Measurements from ENCODE around the gene MTTP. TPM values are rescaled to one million over a fixed set of nuclear protein-coding genes. Genes with fewer than 3 reads are reported as not detected.

The MTTP gene
- total RNA-seq, 1 donor from 2014 or later: 0.26 TPM

- no peaks in the 10 kb centered on the region for H3K9me3 Mint-ChIP-seq (ENCODE audit: unreplicated experiment)
- H3K27me3 Mint-ChIP-seq (ENCODE audit: unreplicated experiment): no peaks in the 10 kb centered on the region
- H3K36me3 Mint-ChIP-seq (ENCODE audit: low read depth, unreplicated experiment): no peaks in the 10 kb centered on the region
- DNase-seq (ENCODE audit: low spot score): no peak
- no peak overlapping the region for H3K27ac Mint-ChIP-seq (ENCODE audit: unreplicated experiment)
- no peak for TF ChIP-seq CTCF (IDR thresholded peaks at IDR 0.05; ENCODE audit: unreplicated experiment)
- H3K4me1 Mint-ChIP-seq (ENCODE audit: unreplicated experiment): peaks cover under 1% of the 10 kb centered on the region
- H3K4me3 Mint-ChIP-seq (ENCODE audit: unreplicated experiment): no peak overlapping the region
These were observed 17.1 kb downstream of the MTTP start for GRCh38 chr4:99591757-99592156.

- no peaks in the 10 kb centered on the region for H3K36me3 Mint-ChIP-seq (ENCODE audit: low read depth, unreplicated experiment)
- TF ChIP-seq CTCF (IDR thresholded peaks at IDR 0.05; ENCODE audit: unreplicated experiment): no peak
- H3K27me3 Mint-ChIP-seq (ENCODE audit: unreplicated experiment): peaks cover 1% of the 10 kb centered on the region
- no peak overlapping the region for H3K4me3 Mint-ChIP-seq (ENCODE audit: unreplicated experiment)
- no peak overlapping the region for H3K27ac Mint-ChIP-seq (ENCODE audit: unreplicated experiment)
- no peaks in the 10 kb centered on the region for H3K9me3 Mint-ChIP-seq (ENCODE audit: unreplicated experiment)
- no peak for DNase-seq (ENCODE audit: low spot score)
- peaks cover 3% of the 10 kb centered on the region for H3K4me1 Mint-ChIP-seq (ENCODE audit: unreplicated experiment)
These were observed 19.4 kb downstream of the MTTP start for GRCh38 chr4:99593781-99594641.

GRCh38 chr4:99594818-99595217 is 20.2 kb downstream of the MTTP start:
- peaks cover 3% of the 10 kb centered on the region for H3K4me1 Mint-ChIP-seq (ENCODE audit: unreplicated experiment)
- no peak for TF ChIP-seq CTCF (IDR thresholded peaks at IDR 0.05; ENCODE audit: unreplicated experiment)
- H3K27me3 Mint-ChIP-seq (ENCODE audit: unreplicated experiment): peaks cover 1% of the 10 kb centered on the region
- no peak for DNase-seq (ENCODE audit: low spot score)
- H3K27ac Mint-ChIP-seq (ENCODE audit: unreplicated experiment): no peak overlapping the region
- H3K36me3 Mint-ChIP-seq (ENCODE audit: low read depth, unreplicated experiment): no peaks in the 10 kb centered on the region
- no peaks in the 10 kb centered on the region for H3K9me3 Mint-ChIP-seq (ENCODE audit: unreplicated experiment)
- no peak overlapping the region for H3K4me3 Mint-ChIP-seq (ENCODE audit: unreplicated experiment)

- no peak for DNase-seq (ENCODE audit: low spot score)
- H3K4me1 Mint-ChIP-seq (ENCODE audit: unreplicated experiment): no peaks in the 10 kb centered on the region
- H3K9me3 Mint-ChIP-seq (ENCODE audit: unreplicated experiment): no peaks in the 10 kb centered on the region
- H3K27me3 Mint-ChIP-seq (ENCODE audit: unreplicated experiment): no peaks in the 10 kb centered on the region
- H3K27ac Mint-ChIP-seq (ENCODE audit: unreplicated experiment): no peak overlapping the region
- TF ChIP-seq CTCF (IDR thresholded peaks at IDR 0.05; ENCODE audit: unreplicated experiment): no peak
- no peak overlapping the region for H3K4me3 Mint-ChIP-seq (ENCODE audit: unreplicated experiment)
- H3K36me3 Mint-ChIP-seq (ENCODE audit: low read depth, unreplicated experiment): no peaks in the 10 kb centered on the region
These were observed 32.1 kb downstream of the MTTP start for GRCh38 chr4:99606716-99607115.

- Mint-ChIP-seq H3K27ac (ENCODE audit: unreplicated experiment) (no peak overlapping the region), H3K9me3 (ENCODE audit: unreplicated experiment) (no peaks in the 10 kb centered on the region), H3K4me3 (ENCODE audit: unreplicated experiment) (no peak overlapping the region), H3K4me1 (ENCODE audit: unreplicated experiment) (no peaks in the 10 kb centered on the region), H3K36me3 (ENCODE audit: low read depth, unreplicated experiment) (no peaks in the 10 kb centered on the region), H3K27me3 (ENCODE audit: unreplicated experiment) (no peaks in the 10 kb centered on the region)
- no peak for TF ChIP-seq CTCF (IDR thresholded peaks at IDR 0.05; ENCODE audit: unreplicated experiment)
- no peak for DNase-seq (ENCODE audit: low spot score)
These were observed 33.8 kb downstream of the MTTP start for GRCh38 chr4:99608417-99608816.
